ENCODE data around the gene PAQR4.

PAQR4 gene

GRCh38 chr16:2948807-2949704 lies 20.1 kb upstream of the PAQR4 start:
- TF ChIP-seq CTCF (IDR thresholded peaks at IDR 0.05; ENCODE audit: extremely low read depth, missing control alignments): no peak
- DNase-seq (ENCODE audit: low spot score): no peak

- TF ChIP-seq CTCF (IDR thresholded peaks at IDR 0.05; ENCODE audit: extremely low read depth, missing control alignments): no peak
- DNase-seq (ENCODE audit: low spot score): no peak
Measured at GRCh38 chr16:2949705-2950352, 19.3 kb upstream of the PAQR4 start.

GRCh38 chr16:2950353-2950724 lies 18.8 kb upstream of the PAQR4 start:
- no peak for TF ChIP-seq CTCF (IDR thresholded peaks at IDR 0.05; ENCODE audit: extremely low read depth, missing control alignments)
- no peak for DNase-seq (ENCODE audit: low spot score)

GRCh38 chr16:2950773-2951172 lies 18.4 kb upstream of the PAQR4 start:
- no peak for DNase-seq (ENCODE audit: low spot score)
- no peak for TF ChIP-seq CTCF (IDR thresholded peaks at IDR 0.05; ENCODE audit: extremely low read depth, missing control alignments)

- DNase-seq (ENCODE audit: low spot score): no peak
- TF ChIP-seq CTCF (IDR thresholded peaks at IDR 0.05; ENCODE audit: extremely low read depth, missing control alignments): no peak
Measured at GRCh38 chr16:2952679-2953078, 16.5 kb upstream of the PAQR4 start.

- TF ChIP-seq CTCF (IDR thresholded peaks at IDR 0.05; ENCODE audit: extremely low read depth, missing control alignments): no peak
- no peak for DNase-seq (ENCODE audit: low spot score)
Measured at GRCh38 chr16:2953706-2954627, 15.2 kb upstream of the PAQR4 start.

Measured in GM20000 (cell line).